CD4-positive, alpha-beta T cell treated with Interleukin-4 for 4 hours (primary cell): Measurements from ENCODE around the gene RXRA.

ENCODE experiments used
- DNase-seq: peaks from one replicate; pipeline ENCODE4 v3.0.0-alpha.2; 2020

The RXRA gene

DNA sequence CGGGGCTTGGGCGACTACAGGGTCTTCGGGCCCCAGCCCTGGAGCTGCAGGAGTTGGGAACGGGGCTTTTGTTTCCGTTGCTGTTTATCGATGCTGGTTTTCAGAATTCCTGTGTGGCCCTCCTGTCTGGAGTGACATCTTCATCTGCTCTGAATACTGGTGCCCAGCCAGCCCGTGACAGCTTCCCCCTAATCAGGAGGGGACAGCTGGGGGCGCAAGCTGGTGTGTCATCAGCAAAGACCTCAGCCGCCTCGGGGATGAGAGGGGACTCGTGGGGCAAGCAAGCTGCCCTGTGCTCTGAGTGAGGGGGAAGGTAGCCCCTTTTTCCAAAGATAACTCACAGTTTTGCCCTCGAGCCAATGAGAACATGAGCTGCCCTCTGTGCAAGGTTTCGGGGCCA is 110.7 kb downstream of the RXRA start:
- DNase-seq = no peak

DNA sequence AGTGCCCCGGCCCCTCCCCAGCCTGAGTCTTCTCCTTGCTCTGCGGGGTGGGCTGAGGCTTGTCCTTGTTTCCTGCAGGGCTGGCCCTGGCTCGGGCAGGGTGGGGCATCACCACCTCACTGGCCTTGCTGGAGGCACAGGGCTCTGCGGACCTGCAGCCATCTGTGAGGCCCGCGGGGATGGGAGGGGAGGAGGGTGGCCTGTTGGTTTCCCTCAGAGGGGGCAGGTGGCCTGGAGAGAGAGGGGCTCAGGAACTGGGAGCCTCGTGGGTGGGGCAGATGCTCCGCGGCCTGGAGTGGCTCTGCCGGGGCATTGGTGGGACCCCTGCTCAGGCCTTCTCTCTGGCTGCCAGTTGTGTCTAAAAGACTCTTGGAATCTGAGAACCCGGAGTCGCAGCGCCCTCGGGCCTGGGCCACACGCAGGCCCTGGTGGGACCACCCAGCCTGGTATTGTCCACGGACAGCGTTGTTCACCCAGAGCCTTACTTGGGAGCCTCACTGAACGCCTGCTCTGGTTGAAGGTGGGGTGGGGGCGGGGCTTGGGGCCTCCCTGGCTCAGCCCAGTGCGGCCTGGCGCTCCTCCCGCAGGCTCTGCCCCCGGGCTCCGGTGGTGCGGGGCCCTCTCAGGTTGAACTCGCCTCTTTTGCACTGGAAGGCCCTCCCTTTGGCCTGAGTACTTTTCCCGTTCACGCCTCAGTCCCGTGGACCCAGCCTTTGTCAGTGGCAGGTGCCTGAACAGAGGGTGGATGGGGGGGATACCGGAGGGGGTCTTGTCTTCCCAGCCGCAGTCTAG is 111.3 kb downstream of the RXRA start:
- no peak for DNase-seq

DNA sequence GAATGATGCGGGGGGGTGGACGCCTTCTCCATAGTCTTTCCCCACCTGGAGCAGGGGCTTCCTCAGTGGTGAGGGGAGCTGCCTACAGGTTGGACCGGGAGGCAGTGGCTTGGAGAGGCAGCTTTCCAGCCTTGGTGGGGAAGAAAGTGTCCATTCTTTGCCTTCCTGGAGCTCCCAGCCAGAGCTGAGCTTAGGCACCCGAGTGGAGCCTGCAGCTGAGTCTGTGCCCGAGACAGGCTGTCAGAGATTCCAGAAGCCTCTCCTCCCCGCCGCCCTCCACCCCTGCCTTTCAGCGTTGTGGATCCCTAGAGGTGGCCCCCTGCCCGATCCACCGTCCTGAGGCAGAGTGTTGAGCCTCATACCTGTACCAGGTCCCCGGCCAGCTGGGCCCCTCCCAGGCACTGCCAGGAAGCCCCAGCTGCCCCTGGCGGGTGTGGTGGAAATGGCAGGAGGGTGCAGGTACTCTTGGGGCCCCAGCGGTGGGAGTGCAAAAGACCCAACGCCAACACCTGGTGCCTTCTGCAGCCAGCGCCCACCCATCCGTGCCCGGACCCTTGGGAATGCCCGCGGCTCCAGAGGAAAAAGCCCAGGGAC is 112.0 kb downstream of the RXRA start:
- no peak for DNase-seq

DNA sequence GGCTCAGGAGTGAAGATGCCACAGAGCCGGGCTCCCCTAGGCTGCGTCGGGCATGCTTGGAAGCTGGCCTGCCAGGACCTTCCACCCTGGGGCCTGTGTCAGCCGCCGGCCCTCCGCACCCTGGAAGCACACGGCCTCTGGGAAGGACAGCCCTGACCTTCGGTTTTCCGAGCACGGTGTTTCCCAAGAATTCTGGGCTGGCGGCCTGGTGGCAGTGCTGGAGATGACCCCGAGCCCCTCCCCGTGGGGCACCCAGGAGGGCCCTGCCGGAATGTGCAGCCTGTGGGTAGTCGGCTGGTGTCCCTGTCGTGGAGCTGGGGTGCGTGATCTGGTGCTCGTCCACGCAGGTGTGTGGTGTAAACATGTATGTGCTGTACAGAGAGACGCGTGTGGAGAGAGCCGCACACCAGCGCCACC is 113.1 kb downstream of the RXRA start:
- DNase-seq = no peak

DNA sequence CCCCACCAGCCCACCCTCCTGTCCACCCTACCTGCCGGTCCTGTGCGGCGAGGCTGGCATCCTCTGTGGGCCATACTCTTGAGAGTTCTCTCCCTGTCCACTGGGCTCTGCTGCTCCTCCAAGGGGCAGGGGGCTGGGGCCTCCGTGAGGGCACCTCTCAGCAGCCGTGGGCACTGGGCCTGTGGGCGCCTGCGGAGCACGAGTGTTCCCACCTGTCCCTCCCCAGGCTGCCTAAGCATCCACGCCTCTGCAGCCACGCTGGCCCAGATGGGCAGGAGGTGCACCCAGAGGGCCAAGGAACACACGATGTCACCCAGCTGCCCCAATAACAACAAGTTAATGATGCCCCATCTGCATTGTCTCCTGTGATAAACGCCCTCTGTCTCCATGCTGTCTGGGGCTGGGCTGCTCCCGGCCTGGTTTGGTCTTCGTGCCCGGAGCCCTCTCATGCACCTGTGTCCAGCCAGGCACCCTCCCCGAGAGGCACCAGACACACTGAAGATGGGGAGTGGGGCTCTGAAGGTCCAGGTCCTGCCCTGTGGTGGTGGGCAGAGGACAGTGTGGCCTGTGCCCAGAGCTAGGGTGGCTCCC is 114.5 kb downstream of the RXRA start:
- DNase-seq = no peak

DNA sequence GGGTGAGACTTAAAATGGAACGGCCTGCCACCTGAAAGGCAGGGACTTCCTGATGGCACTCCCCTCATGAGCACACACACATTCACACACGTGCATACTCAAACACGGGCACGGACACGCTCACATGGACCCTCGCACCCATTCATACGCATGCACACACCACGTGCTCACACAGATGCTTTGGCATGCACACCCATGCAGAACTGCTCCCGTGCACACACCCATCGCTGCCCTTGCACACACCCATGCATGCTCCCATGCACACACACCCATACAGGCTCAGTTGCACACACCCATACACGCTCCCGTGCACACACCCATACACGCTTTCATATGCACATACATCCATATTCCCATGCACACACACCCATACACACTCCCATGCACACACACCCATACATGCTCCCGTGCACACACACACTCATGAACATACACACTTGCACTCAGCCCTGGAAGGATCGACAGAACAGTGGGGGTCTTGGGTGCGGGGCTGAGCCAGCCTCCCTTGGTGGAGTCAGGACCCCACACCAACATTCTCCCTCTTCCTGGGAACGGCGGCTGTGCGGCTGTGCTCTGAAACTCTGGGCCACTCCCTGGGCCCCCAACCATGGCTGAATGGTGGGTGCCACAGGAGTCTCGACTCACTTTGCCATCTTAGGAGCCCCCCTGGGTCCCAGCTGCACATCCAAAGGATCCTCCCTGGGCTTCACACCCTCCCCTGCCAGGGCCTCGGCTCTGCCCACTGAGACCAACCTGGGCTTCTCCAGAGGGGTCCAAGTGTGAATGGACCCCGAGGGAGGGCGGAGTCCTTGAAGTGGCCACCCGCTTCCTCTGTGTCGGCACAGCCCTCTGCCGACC is 115.2 kb downstream of the RXRA start:
- no peak for DNase-seq

DNA sequence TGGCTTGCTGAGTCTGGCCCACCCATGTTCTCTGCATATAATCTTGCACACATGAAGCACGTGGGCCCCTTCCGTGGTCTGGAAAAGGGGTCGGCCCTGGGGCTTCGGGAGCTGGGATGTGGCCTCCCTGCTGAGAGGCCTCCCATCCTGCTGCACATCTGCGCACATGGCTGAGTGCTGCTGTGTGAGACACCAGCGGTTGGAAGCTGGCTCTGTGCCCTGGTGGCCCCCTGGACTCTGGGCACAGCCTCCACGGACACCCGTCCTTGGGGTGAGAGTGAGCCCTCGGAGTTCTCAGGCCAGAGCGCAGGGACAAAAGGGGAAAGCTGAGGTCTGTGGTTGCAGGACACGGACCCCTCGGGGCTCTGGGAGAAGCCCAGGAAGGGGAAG is 115.8 kb downstream of the RXRA start:
- DNase-seq = no peak

DNA sequence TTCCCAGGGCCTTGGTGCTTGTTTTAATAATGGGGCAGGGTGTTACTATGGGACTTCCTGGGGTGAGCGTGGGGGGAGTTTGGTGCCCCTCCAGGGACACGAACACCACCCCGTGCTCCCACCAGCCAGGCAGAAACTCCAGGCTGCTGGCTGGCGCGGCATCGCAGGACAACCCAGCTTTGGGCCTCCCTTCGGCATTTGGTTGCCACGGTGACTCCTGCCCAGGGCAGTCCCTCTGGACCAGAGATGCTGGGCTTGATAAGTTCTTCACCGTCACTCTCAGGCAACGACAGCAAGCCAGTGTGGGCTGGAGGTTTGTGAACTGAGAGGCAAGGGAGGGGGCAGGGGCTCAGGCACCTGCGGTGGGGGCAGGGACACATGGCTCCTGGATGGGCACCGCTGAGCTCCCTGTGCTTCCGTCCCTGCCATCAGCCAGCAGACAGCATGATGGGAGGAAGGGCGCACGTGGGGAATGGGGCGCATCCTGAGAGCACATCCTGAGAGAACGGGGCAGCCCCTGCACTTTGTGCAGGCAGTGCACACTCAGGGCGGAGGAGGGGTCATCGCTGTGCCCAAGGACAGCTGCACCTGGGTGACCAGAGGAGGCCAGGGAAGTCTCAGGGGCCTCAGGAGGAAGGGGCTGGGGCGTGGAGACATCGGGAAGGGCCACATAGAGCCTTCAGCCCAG is 116.4 kb downstream of the RXRA start:
- no peak for DNase-seq

DNA sequence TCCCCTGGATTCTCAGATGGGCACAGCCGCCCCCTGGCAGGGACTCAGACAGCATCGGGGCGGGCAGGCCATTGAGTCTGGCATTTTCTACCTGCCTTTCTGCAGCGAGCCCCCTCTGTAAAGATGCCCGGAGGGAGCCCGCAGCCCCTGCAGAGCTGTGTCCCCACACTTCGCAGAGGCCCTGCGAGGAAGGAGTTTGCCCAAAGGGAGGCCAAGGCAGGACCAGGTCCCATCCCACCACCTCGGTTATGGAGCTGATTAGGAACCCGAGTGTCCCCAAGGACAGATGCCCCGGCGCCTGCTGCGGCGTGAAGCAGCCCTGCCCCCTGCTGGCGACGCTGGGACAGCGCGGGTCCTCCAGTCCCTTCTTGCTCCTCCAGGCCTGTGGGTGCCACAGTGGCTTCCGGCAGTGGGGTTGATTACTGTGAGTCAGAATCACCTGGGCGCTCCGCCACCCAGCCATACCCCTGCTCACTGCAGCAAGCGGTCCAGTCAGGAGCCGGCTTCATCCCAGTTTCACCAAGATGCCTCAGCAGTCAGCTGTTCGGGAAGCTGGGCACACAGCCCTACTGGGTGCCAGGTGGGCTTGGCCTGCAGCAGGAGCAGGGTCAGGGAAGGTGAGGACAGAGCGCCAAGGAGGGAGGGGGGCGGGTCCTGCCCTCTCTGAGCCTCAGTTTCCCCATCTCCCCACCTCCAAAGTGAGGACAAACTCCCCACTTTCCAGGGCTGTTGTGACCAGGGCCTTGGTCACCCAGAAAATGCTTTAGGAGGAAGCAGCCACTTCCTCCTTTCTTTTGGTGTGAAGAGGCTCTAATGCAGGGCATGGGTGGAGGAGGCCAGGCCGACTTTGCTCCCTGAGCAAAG is 117.2 kb downstream of the RXRA start:
- DNase-seq = peak; percentile 91

DNA sequence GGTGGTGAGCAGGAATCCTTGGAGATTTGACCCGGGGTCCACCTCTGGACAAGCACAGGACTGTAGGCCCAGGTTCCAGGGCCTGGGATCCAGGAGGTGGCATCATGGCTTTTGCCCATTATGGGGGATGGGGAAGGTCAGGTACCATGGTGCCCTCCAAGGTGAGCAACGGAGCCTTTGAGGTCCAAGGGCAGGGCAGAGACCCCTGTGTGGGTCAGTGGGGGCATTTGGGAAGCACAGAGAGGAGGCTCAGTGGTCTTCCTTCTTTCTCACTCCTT is 117.7 kb downstream of the RXRA start:
- no peak for DNase-seq

DNA sequence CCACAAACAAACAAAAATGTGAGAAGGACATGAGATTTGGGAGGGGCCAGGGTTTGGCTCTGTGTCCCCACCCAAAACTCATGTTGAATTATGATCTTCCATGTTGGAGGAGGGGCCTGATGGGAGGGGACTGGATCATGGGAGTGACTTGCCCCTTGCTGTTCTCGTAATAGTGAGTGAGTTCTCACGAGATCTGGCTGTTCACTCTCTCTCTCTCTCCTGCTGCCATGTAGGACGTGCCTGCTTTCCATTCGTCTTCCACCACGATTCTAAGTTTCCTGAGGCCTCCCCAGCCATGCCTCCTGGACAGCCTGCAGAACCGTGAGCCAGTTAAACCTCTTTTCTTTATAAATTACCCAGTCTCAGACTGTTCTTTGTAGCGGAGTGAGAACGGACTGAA is 118.7 kb downstream of the RXRA start:
- DNase-seq = no peak

DNA sequence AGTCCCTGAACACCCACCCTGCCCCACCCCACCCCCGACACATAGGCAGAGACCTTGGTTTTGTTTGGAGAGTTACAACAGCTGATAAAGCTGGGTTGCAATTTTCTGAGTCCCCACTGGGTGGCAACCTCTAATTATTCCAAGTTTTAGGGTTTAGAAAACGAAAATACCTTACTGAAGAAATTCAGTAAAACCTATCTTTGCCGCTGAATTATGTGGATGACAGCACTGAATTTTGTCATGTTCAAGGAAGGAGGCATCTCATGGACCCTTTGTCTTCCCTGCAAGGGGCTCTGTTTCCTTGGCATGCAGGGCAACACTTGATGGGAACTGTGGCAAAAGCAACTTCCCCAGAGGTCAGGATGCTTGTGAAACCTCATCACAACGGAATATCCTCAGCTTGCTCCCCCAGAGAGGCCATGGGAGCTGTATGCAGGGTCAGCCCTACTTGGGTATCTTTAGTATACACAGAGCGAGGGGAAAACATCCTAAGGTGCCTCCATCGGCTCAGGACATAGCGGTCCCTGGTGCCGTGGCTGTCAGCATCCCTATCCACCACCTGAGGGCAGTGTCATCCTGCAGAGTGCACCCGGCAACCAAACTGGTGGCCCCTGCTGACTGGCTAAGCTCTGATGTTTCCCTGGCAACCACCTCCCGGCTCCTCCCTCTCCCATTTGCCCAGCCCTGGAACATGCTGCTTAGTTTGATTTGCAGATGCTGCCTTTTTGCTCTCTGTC is 123.1 kb downstream of the RXRA start:
- DNase-seq = peak; percentile 82

DNA sequence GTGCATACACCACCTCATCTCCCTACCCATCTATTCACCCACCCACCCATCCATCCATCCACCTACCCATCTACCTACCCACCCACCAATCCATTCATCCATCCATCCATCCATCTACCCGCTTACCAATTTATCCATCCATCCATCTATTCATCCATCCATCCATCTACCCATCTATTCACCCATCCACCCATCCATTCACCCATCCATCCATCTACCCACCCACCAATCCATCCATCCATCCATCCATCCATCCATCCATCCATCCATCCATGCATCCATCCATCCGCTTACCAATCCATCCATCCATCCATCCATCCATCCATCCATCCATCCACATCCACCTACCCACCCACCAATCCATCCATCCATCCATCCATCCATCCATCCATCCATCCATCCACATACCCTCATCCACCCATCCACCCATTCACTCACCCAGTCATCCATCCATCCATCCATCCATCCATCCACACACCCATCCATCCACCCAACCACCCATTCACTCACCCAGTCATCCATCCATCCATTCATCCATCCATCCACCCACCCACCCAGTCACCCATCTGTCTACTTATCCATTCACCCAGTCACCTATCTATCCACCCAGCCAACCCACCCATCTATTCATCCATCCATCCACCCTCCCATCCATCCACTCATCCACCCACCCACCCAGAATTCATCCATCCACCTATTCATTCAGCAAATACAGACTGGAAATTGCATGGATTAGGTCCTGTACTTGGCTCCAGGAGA is 125.6 kb downstream of the RXRA start:
- DNase-seq = no peak

DNA sequence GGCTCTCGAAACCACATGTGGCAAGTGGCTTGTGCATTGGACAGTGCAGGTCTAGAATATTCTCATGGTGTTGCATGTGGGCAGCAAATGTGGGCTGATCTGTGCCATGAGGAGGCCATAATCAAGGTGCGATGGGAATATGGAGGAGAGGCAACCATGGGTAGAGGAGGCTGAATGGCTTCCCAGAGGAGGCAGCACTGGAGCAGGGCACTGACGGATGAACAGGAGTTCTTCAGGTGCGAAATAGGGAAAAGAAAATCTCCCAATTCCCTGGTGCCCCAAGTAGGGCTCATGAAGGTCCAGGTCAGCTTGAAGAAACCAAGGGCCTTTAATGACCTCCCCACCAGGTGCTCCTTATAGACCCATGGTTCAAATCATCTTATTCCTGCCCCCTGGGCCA is 126.5 kb downstream of the RXRA start:
- no peak for DNase-seq

DNA sequence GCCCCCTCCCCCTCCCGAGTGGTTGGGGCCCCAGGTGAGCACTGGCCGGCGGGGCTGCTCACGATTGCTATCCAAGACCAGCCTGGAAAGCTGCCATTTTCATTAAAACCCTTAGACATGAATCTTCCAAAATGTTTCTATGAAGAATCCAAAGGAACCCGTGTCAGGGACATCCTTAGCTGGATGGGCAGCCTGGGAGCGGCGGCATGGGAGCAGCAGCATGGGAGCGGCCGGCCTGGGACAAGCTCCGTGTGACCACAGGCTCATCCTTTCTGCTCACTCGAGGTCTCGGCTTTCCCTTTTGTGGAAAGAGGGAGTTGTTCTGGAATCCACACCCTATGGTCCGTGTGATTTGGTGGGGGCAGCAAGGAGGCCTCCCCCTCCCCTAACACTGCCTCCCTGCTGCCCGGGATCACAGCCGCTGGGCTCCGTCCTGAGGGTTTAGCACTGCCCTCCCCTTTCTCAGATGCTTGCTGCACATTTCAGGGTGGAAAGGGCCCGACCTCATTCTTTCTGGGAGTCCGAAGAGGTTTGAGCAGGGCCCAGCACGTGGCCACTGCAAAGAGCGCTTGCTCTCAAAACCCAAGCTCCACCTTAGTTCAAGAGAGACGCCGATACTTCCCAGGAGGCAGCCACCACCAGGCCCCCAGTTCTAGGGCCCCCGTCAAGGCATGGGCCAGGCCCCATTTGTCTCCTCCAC is 127.7 kb downstream of the RXRA start:
- DNase-seq = no peak

DNA sequence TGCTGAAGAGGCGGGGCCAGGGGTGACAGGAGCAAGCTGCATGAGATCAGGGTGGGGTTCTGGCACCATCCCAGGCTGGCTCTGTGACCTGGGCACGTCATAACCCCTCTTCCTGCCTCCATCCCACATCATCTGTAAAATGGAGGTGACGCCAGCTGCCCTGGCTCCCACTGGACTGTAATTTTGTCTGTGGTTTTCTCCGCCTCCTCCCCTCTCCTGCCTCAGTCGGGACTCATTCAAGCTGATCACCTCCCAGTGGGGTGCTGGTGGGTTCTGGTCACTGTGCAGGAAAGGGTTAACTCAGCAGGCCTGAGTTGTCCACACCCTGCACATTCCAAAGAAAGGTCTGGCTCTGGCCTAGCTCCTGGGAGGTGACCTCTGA is 128.2 kb downstream of the RXRA start:
- DNase-seq = no peak

DNA sequence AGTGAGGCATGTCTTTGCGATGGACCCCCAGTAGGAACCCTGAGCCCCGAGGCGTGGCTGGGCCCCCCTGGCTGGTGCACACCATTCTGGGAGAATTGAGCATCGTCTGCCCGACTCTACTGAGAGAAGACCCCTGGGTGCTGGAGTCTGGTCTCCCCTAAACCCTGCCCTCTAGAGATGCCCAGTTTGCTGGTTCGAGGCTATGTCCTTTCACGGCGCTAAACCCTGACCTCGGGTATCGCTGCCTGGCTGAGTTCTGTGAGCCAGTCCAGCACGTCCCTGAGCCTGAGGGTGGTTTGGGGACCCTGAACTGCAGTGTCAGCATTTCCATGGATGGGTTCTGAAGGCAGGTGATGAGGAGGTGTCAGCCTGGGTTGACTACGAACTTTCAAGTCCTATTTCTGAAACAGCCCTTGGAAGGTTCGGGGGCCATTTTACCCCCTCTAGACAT is 128.8 kb downstream of the RXRA start:
- no peak for DNase-seq

DNA sequence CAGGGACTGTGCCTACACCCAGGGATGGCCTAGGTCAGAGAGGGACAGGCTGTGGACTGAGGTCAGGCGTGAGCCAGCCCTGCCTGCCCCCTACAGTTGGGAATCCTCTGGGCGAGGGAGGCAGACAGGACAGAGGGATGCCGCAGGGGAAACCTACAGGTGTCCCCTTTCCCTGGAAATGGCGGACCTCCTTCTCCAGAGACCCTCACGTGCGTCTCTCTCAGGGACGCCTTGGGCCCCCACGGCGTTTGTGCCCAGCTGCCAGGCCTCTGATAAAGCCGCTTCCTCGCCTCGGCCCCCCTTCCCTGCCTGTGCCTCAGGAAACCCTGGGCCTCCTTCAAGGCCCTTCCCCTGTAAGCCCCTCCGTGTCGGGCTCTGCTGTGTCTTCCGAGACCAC is 129.3 kb downstream of the RXRA start:
- DNase-seq = no peak

DNA sequence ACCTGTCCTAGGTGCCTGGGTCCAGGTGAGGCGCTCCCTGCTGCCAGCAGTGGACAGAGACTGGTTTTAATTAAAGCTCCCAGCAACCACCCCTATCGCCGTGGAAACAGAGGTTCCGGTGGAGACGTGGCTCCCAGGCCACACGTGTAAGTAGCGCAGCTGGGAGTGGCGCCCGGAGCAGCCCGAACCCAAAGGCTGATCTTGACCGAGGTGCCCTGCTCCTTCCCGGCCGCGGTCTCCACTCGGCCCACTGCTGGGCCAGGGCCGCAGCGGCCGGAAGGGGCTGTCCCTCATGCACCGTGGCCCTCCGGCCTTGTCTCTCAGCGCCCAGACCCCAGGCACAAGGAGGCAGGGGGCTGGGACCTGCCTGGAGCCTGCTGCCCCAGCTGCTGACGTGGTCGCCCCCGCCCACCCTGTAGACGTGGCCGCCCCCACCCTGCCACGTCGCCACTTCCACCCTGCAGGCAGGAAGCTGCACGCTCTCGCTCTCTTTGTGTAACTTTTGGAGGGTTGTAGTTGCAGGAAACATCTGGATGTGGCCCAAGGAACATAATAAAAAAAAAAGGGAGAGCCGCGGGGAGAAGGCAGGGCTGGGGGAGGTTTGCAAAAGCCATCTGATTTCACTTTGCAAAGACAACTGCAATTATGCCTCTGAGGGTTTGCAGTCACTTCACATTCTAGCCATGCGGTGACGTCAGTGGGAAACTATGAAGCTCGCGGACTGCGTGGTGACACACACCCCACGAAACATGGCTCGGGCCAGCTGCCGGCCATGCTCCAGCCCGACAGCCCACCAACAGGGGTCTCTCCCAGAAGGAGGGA is 129.9 kb downstream of the RXRA start:
- peak; percentile 63 for DNase-seq
